IMR-90 (cell line): ENCODE measurements around the gene RARB. TPM values are rescaled to one million over a fixed set of nuclear protein-coding genes. Genes with fewer than 3 reads are reported as not detected.

Source experiments
- ATAC-seq: fragments of 200-7000 bp; cut with Tn5 transposase; 2 replicates; pipeline ENCODE4 v1.9.1; 2020; ENCODE audit warnings: low read depth, mild to moderate bottlenecking, moderate library complexity
- BruUV-seq: library from RNA; stranded (reverse); fragments of 400-500 nt; replicated peaks from 2 replicates; lab custom pipeline; 2021; lab: Mats Ljungman, UMichigan
- CTCF ChIA-PET: fragments of 300-600 bp; formaldehyde crosslinking; extraction: SDS; loops from one replicate; lab custom pipeline; 2021; ENCODE audit warnings: antibody characterized with exemption; lab: Yijun Ruan, JAX
- POLR2A ChIA-PET: fragments of 300-600 bp; sonication (Branson Sonifier 250); formaldehyde crosslinking; loops from one replicate; lab custom pipeline; 2022; ENCODE audit warnings: antibody characterized with exemption; ENCODE audit not compliant: unreplicated experiment; lab: Charles Lee
- DNase-seq: peaks from one replicate; pipeline ENCODE4 v3.0.0; 2013
- H2AFZ ChIP-seq: replicated peaks from 2 replicates; pipeline ENCODE3; 2013; ENCODE audit warnings: low read length, mild to moderate bottlenecking; ENCODE audit not compliant: poor library complexity
- H2AK5ac ChIP-seq: 2 replicates; pipeline ENCODE4 v1.6.1; 2013; ENCODE audit warnings: low read depth, low read length, inconsistent platforms
- H2AK9ac ChIP-seq: replicated peaks from 2 replicates; pipeline ENCODE3; 2013; ENCODE audit warnings: mild to moderate bottlenecking, low read depth, low read length, moderate library complexity; ENCODE audit not compliant: poor library complexity
- H2BK120ac ChIP-seq: 2 replicates; pipeline ENCODE4 v1.6.1; 2013; ENCODE audit warnings: low read depth, low read length, inconsistent platforms
- H2BK15ac ChIP-seq: 3 replicates; pipeline ENCODE4 v1.6.1; 2013; ENCODE audit warnings: low read depth, low read length, inconsistent platforms
- H2BK20ac ChIP-seq: 2 replicates; pipeline ENCODE4 v1.6.1; 2013; ENCODE audit warnings: low read depth, mild to moderate bottlenecking, inconsistent platforms, low read length, moderate library complexity
- H2BK5ac ChIP-seq: 2 replicates; pipeline ENCODE4 v1.6.1; 2013; ENCODE audit warnings: mild to moderate bottlenecking, low read depth, low read length, inconsistent platforms; ENCODE audit not compliant: poor library complexity, severe bottlenecking
- H3K14ac ChIP-seq: replicated peaks from 2 replicates; pipeline ENCODE4 v1.6.1; 2013; ENCODE audit warnings: low read depth, low read length, inconsistent platforms
- H3K18ac ChIP-seq: 2 replicates; pipeline ENCODE4 v1.6.1; 2013; ENCODE audit warnings: low read depth, low read length, control low read depth
- H3K23ac ChIP-seq: 2 replicates; pipeline ENCODE4 v1.6.1; 2013; ENCODE audit warnings: low read depth, low read length, inconsistent platforms
- H3K27ac ChIP-seq: 2 replicates; pipeline ENCODE4 v1.5.1; 2013; ENCODE audit warnings: mild to moderate bottlenecking, control low read depth, low read length; ENCODE audit not compliant: insufficient read depth
- H3K27me3 ChIP-seq: 2 replicates; pipeline ENCODE4 v1.6.1; 2013; ENCODE audit warnings: low read length; ENCODE audit not compliant: control insufficient read depth, insufficient read depth
- H3K36me3 ChIP-seq: 2 replicates; pipeline ENCODE4 v1.6.1; 2013; ENCODE audit warnings: low read length, mixed read lengths; ENCODE audit not compliant: control insufficient read depth, insufficient read depth
- H3K4ac ChIP-seq: 2 replicates; pipeline ENCODE4 v1.6.1; 2013; ENCODE audit warnings: low read depth, low read length, inconsistent platforms
- H3K4me1 ChIP-seq: 2 replicates; pipeline ENCODE4 v1.6.1; 2013; ENCODE audit warnings: low read length, mixed read lengths; ENCODE audit not compliant: control insufficient read depth, insufficient read depth
- H3K4me2 ChIP-seq: 2 replicates; pipeline ENCODE4 v1.6.1; 2013; ENCODE audit warnings: low read depth, mild to moderate bottlenecking, control low read depth, low read length, moderate library complexity
- H3K4me3 ChIP-seq: 2 replicates; pipeline ENCODE4 v1.5.1; 2013; ENCODE audit warnings: low read depth, mild to moderate bottlenecking, control low read depth, low read length, moderate library complexity; ENCODE audit not compliant: insufficient read depth
- H3K56ac ChIP-seq: 2 replicates; pipeline ENCODE4 v1.6.1; 2013; ENCODE audit warnings: low read length, inconsistent platforms; ENCODE audit not compliant: insufficient read depth; ENCODE audit errors: extremely low read depth
- H3K79me1 ChIP-seq, 2 experiments: 2 replicates each; pipeline ENCODE4 v1.6.1; 2013; ENCODE audit warnings: low read length in 2 of 2, inconsistent platforms in 1 of 2, low read depth in 1 of 2
- H3K9ac ChIP-seq: 2 replicates; pipeline ENCODE4 v1.6.1; 2013; ENCODE audit warnings: low read depth, low read length, control low read depth
- H3K9me1 ChIP-seq: 2 replicates; pipeline ENCODE4 v1.6.1; 2013; ENCODE audit warnings: low read length, inconsistent platforms; ENCODE audit not compliant: insufficient read depth
- H3K9me3 ChIP-seq: 2 replicates; pipeline ENCODE4 v1.6.1; 2013; ENCODE audit warnings: low read length; ENCODE audit not compliant: control insufficient read depth, insufficient read depth
- H4K20me1 ChIP-seq: 2 replicates; pipeline ENCODE4 v1.6.1; 2013; ENCODE audit warnings: low read length, inconsistent platforms; ENCODE audit not compliant: insufficient read depth
- H4K5ac ChIP-seq: 2 replicates; pipeline ENCODE4 v1.6.1; 2013; ENCODE audit warnings: mild to moderate bottlenecking, low read depth, low read length, control low read depth
- H4K8ac ChIP-seq, 2 experiments: 2 replicates each; pipeline ENCODE4 v1.6.1; 2013; ENCODE audit warnings: low read depth in 2 of 2, low read length in 2 of 2, control low read depth in 1 of 2, inconsistent platforms in 1 of 2
- H4K91ac ChIP-seq: 2 replicates; pipeline ENCODE4 v1.6.1; 2013; ENCODE audit warnings: low read depth, low read length, inconsistent platforms; ENCODE audit not compliant: insufficient read depth
- BHLHE40 ChIP-seq: fragments of 150-350 bp; IDR thresholded peaks from 2 replicates; pipeline ENCODE4 v1.6.1; 2016; ENCODE audit warnings: mild to moderate bottlenecking, low read depth, low read length
- CEBPB ChIP-seq: IDR thresholded peaks from 2 replicates; pipeline ENCODE4 v1.6.1; 2012; ENCODE audit warnings: low read depth, low read length, improper control_type of control experiment
- CHD1 ChIP-seq: IDR thresholded peaks from 2 replicates; pipeline ENCODE4 v1.6.1; 2012; ENCODE audit warnings: low read depth, low read length, improper control_type of control experiment
- CTCF ChIP-seq: conservative IDR thresholded peaks from 2 replicates; pipeline ENCODE4 v1.5.1; 2012; ENCODE audit warnings: mild to moderate bottlenecking, low read depth, low read length, improper control_type of control experiment
- FOS ChIP-seq: fragments of 150-350 bp; IDR thresholded peaks from 2 replicates; pipeline ENCODE4 v1.6.1; 2016; ENCODE audit warnings: low read depth, low read length
- MAFK ChIP-seq: IDR thresholded peaks from 2 replicates; pipeline ENCODE4 v1.6.1; 2012; ENCODE audit warnings: low read depth, low read length, improper control_type of control experiment
- MAZ ChIP-seq: IDR thresholded peaks from 2 replicates; pipeline ENCODE4 v1.6.1; 2012; ENCODE audit warnings: low read depth, mild to moderate bottlenecking, low read length, improper control_type of control experiment, moderate library complexity, borderline replicate concordance
- MXI1 ChIP-seq: IDR thresholded peaks from 2 replicates; pipeline ENCODE4 v1.6.1; 2012; ENCODE audit warnings: low read depth, mild to moderate bottlenecking, low read length, moderate library complexity, borderline replicate concordance
- POLR2A ChIP-seq: IDR thresholded peaks from 2 replicates; pipeline ENCODE4 v1.6.1; 2012; ENCODE audit warnings: mild to moderate bottlenecking, low read depth, low read length
- RAD21 ChIP-seq: IDR thresholded peaks from 2 replicates; pipeline ENCODE4 v1.6.1; 2012; ENCODE audit warnings: low read length, improper control_type of control experiment
- RCOR1 ChIP-seq: IDR thresholded peaks from 2 replicates; pipeline ENCODE4 v1.6.1; 2012; ENCODE audit warnings: mild to moderate bottlenecking, low read length, improper control_type of control experiment; ENCODE audit not compliant: insufficient replicate concordance
- RFX5 ChIP-seq: IDR thresholded peaks from 2 replicates; pipeline ENCODE4 v1.8.0; 2012; ENCODE audit warnings: low read depth, mild to moderate bottlenecking, low read length, moderate library complexity
- SMC3 ChIP-seq: fragments of 150-350 bp; IDR thresholded peaks from 2 replicates; pipeline ENCODE4 v1.6.1; 2016; ENCODE audit warnings: low read depth, mild to moderate bottlenecking, antibody characterized with exemption, low read length, moderate library complexity
- WGBS, 2 experiments: methylation state at CpG; one replicate each; pipeline versions ENCODE4 v1.1.5 to v1.1.7; 2013; ENCODE audit warnings: missing lambda C conversion rate in 2 of 2; ENCODE audit not compliant: insufficient read length in 1 of 2; ENCODE audit errors: extremely low coverage in 2 of 2; 5-methylcytosine and 5-hydroxymethylcytosine counted together
- dilution Hi-C: fragments of 300-500 bp; cut with HindIII; formaldehyde crosslinking; loops from one replicate; pipeline ENCODE4 v1.14.3; 2018; ENCODE audit warnings: low sequenced_read_pairs; ENCODE audit not compliant: unreplicated experiment
- in situ Hi-C: fragments of 300-500 bp; cut with MboI; formaldehyde crosslinking; loops from 3 replicates; pipeline ENCODE4 v1.14.3; 2019; ENCODE audit warnings: low sequenced_read_pairs, inconsistent platforms, mixed read lengths
- intact Hi-C: fragments of 100-400 bp; cut with micrococcal nuclease; formaldehyde crosslinking; loops from 2 replicates; pipeline ENCODE4 v1.10.0; 2022
- polyA plus RNA-seq, 3 experiments: library from polyadenylated mRNA; depleted of rRNA; stranded (reverse); fragments of >200 nt; gene quantifications; 2 replicates each; pipeline ENCODE4 v1.2.3, GENCODE V29; 2012; ENCODE audit warnings: low replicate concordance in 1 of 3
- total RNA-seq: library from RNA; depleted of rRNA; stranded (reverse); fragments of >200 nt; gene quantifications from 2 replicates; pipeline ENCODE4 v1.2.3, GENCODE V29; 2012
- TF ChIP-seq, protein P1 (sequence below): fragments of 150-350 bp; IDR thresholded peaks from 2 replicates; pipeline ENCODE4 v1.6.1; 2017; ENCODE audit warnings: mild to moderate bottlenecking, antibody characterized with exemption, low read length, low read depth

Gene RARB
- total and polyA plus RNA-seq, 2 of the 4 experiments (the other 2 are of a cell fraction), result 0.53 to 1.4 TPM

DNA sequence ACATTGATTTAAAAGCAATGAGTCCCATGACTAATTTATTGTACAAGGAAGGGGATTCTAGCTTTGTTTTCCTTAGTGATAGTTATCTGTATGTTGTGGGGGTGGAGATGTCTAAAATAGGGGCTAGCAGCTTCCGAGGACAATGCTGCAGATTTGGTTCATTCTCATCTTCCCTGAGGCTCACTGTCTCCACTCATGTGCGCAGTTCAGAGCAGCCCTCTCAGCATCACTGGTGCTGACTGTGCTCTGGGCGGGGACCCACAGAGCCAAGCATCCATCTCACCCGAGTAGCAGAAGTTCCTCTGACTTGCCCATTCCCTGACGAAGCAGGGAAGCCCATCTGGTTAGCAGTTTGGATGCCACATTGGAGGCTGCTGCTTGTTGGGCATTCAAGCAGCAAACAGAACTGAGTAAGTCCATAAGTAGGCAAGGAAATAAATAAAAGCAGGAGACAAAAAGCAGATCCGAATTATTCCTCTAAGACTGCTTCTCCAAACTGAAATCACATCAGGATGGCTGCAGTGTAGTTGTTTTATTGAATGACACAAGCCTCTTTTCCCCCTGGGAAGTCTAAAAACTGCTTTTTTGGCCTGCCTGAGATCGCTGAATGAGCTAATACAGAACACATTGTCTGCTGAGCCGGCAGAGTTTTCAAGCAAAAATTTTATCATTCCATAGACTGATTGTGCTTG, 27.5 kb downstream of the RARB start:
- Histone ChIP-seq H3K9me3 (no peaks in the 10 kb centered on the region), H2AK5ac (no peak overlapping the region), H3K4me2 (no peak overlapping the region), H3K56ac (no peak overlapping the region), H3K14ac (no peak overlapping the region), H4K5ac (no peak overlapping the region), H3K23ac (no peak overlapping the region), H2AFZ (peak overlapping the region; percentile 37), H3K27me3 (no peaks in the 10 kb centered on the region), H4K20me1 (no peaks in the 10 kb centered on the region), H2BK15ac (no peak overlapping the region), H3K4me3 (no peak overlapping the region), H3K18ac (no peak overlapping the region), H2BK120ac (no peak overlapping the region), H3K4me1 (peaks cover 4% of the 10 kb centered on the region), H3K9ac (no peak overlapping the region), H4K91ac (no peak overlapping the region), H3K9me1 (no peaks in the 10 kb centered on the region), H3K4ac (no peak overlapping the region), H2BK20ac (no peak overlapping the region), H3K79me1 (no peaks in the 10 kb centered on the region), H3K36me3 (no peaks in the 10 kb centered on the region), H3K27ac (no peak overlapping the region), H2AK9ac (no peak overlapping the region), H2BK5ac (no peak overlapping the region), H4K8ac (no peak overlapping the region)
- in situ Hi-C loops, result no loop called here
- DNase-seq, result no peak
- 49% methylated on average over 2 of the region's 8 CpGs; no CpG with 5 or more reads in 1 of the 2 experiments for WGBS, 2 experiments
- TF ChIP-seq CHD1 (no peak), MXI1 (no peak), FOS (no peak), RAD21 (no peak), RCOR1 (no peak), CTCF (no peak), BHLHE40 (no peak), SMC3 (no peak), RFX5 (no peak), MAFK (no peak), POLR2A (no peak), MAZ (no peak), CEBPB (no peak)
- TF ChIP-seq, protein P1, sequence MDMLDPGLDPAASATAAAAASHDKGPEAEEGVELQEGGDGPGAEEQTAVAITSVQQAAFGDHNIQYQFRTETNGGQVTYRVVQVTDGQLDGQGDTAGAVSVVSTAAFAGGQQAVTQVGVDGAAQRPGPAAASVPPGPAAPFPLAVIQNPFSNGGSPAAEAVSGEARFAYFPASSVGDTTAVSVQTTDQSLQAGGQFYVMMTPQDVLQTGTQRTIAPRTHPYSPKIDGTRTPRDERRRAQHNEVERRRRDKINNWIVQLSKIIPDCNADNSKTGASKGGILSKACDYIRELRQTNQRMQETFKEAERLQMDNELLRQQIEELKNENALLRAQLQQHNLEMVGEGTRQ, result no peak
- ChIA-PET CTCF (no interaction called here), POLR2A (no interaction called here)
- dilution Hi-C loops, result no loop called here
- BruUV-seq, result no TSS peak
- intact Hi-C loops, result no loop called here
- peak; percentile 57 for ATAC-seq
